WTC11 (cell line): ENCODE results near the gene PDGFRB.

ENCODE experiments used
- FOXP1 ChIP-seq: sonication (generic); formaldehyde crosslinking; IDR thresholded peaks from 2 replicates; pipeline ENCODE4 v1.8.0; 2022; ENCODE audit warnings: missing genetic modification reagents, mild to moderate bottlenecking, moderate library complexity, borderline replicate concordance
- NFYB ChIP-seq: sonication (generic); formaldehyde crosslinking; conservative IDR thresholded peaks from 2 replicates; pipeline ENCODE4 v1.8.0; 2022; ENCODE audit warnings: low read depth, missing genetic modification reagents
- SP1 ChIP-seq: sonication (generic); formaldehyde crosslinking; conservative IDR thresholded peaks from 2 replicates; pipeline ENCODE4 v1.8.1; 2022; ENCODE audit warnings: missing genetic modification reagents
- TCF7 ChIP-seq: sonication (generic); formaldehyde crosslinking; IDR thresholded peaks from 2 replicates; pipeline ENCODE4 v1.8.0; 2022; ENCODE audit warnings: mild to moderate bottlenecking, low read depth, missing genetic modification reagents, moderate library complexity
- TEAD4 ChIP-seq: sonication (generic); formaldehyde crosslinking; IDR thresholded peaks from 2 replicates; pipeline ENCODE4 v1.8.0; 2022; ENCODE audit warnings: mild to moderate bottlenecking, missing genetic modification reagents
- TP53 ChIP-seq: sonication (generic); formaldehyde crosslinking; IDR thresholded peaks from 2 replicates; pipeline ENCODE4 v1.8.1; 2023; ENCODE audit warnings: mild to moderate bottlenecking, missing genetic modification reagents
- ZNF121 ChIP-seq: sonication (generic); formaldehyde crosslinking; IDR thresholded peaks from 2 replicates; pipeline ENCODE4 v1.8.0; 2023; ENCODE audit warnings: missing genetic modification reagents
- ZNF232 ChIP-seq: sonication (generic); formaldehyde crosslinking; IDR thresholded peaks from 2 replicates; pipeline ENCODE4 v1.8.0; 2022; ENCODE audit warnings: mild to moderate bottlenecking, missing genetic modification reagents
- ZNF263 ChIP-seq: sonication (generic); formaldehyde crosslinking; IDR thresholded peaks from 2 replicates; pipeline ENCODE4 v1.8.1; 2022; ENCODE audit warnings: low read depth, mild to moderate bottlenecking, moderate library complexity, missing genetic modification reagents
- ZNF416 ChIP-seq: fragments of 250-450 bp; sonication (Bioruptor Pico); IDR thresholded peaks from 2 replicates; pipeline ENCODE4 v1.9.0; 2021; ENCODE audit warnings: mild to moderate bottlenecking, inconsistent platforms
- TF ChIP-seq, protein P1 (sequence below): fragments of 200-600 bp; IDR thresholded peaks from 2 replicates; pipeline ENCODE4 v1.8.0; 2022; ENCODE audit warnings: antibody characterized with exemption
- TF ChIP-seq, protein P2 (sequence below): sonication (generic); formaldehyde crosslinking; IDR thresholded peaks from 2 replicates; pipeline ENCODE4 v1.8.1; 2023; ENCODE audit warnings: mild to moderate bottlenecking, missing genetic modification reagents, moderate library complexity
- TF ChIP-seq, protein P3 (sequence below): sonication (generic); formaldehyde crosslinking; IDR thresholded peaks from 2 replicates; pipeline ENCODE4 v1.8.0; 2022; ENCODE audit warnings: missing genetic modification reagents

DNA sequence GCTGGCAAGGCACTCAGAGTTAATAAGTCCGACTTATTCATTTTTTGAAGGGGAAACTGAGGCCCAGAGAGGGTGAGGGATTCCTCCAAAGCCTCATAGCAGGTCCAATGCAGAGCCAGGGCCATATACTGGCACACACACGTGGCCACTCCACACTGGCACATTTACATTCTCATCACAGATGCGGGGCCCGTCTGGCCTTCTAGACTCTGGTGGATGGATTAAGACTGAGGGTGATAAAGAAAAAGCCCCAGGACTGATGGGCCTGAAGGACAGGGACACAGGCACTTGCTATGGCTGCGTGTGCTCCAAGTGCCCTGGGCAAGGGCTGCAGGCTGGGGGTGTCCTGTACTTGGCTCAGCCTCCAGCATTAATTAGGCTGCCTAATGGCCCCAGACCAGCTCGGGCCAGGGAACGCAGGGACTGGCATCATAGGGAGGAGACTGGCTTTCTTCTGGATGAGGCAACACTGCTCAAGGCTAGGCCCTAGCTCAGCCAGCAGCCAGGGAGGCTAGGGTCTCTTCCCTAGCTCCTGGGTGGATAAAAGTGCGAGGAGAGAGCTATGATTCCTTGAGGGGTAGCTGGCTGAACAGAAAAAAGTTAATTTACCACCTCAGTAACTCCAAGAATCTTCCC lies 40.8 kb downstream of the PDGFRB start:
- TF ChIP-seq, protein P1, sequence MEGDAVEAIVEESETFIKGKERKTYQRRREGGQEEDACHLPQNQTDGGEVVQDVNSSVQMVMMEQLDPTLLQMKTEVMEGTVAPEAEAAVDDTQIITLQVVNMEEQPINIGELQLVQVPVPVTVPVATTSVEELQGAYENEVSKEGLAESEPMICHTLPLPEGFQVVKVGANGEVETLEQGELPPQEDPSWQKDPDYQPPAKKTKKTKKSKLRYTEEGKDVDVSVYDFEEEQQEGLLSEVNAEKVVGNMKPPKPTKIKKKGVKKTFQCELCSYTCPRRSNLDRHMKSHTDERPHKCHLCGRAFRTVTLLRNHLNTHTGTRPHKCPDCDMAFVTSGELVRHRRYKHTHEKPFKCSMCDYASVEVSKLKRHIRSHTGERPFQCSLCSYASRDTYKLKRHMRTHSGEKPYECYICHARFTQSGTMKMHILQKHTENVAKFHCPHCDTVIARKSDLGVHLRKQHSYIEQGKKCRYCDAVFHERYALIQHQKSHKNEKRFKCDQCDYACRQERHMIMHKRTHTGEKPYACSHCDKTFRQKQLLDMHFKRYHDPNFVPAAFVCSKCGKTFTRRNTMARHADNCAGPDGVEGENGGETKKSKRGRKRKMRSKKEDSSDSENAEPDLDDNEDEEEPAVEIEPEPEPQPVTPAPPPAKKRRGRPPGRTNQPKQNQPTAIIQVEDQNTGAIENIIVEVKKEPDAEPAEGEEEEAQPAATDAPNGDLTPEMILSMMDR: no peak
- TF ChIP-seq ZNF263 (CRISPR knock-in tag): no peak
- TF ChIP-seq ZNF232: no peak
- TF ChIP-seq, protein P2, sequence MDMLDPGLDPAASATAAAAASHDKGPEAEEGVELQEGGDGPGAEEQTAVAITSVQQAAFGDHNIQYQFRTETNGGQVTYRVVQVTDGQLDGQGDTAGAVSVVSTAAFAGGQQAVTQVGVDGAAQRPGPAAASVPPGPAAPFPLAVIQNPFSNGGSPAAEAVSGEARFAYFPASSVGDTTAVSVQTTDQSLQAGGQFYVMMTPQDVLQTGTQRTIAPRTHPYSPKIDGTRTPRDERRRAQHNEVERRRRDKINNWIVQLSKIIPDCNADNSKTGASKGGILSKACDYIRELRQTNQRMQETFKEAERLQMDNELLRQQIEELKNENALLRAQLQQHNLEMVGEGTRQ (CRISPR knock-in tag): no peak
- TF ChIP-seq SP1: no peak
- no peak for TF ChIP-seq TEAD4 (CRISPR knock-in tag)
- no peak for TF ChIP-seq NFYB (CRISPR knock-in tag)
- no peak for TF ChIP-seq FOXP1 (CRISPR knock-in tag)
- no peak for TF ChIP-seq TCF7 (CRISPR knock-in tag)
- no peak for TF ChIP-seq ZNF121 (CRISPR knock-in tag)
- TF ChIP-seq, protein P3, sequence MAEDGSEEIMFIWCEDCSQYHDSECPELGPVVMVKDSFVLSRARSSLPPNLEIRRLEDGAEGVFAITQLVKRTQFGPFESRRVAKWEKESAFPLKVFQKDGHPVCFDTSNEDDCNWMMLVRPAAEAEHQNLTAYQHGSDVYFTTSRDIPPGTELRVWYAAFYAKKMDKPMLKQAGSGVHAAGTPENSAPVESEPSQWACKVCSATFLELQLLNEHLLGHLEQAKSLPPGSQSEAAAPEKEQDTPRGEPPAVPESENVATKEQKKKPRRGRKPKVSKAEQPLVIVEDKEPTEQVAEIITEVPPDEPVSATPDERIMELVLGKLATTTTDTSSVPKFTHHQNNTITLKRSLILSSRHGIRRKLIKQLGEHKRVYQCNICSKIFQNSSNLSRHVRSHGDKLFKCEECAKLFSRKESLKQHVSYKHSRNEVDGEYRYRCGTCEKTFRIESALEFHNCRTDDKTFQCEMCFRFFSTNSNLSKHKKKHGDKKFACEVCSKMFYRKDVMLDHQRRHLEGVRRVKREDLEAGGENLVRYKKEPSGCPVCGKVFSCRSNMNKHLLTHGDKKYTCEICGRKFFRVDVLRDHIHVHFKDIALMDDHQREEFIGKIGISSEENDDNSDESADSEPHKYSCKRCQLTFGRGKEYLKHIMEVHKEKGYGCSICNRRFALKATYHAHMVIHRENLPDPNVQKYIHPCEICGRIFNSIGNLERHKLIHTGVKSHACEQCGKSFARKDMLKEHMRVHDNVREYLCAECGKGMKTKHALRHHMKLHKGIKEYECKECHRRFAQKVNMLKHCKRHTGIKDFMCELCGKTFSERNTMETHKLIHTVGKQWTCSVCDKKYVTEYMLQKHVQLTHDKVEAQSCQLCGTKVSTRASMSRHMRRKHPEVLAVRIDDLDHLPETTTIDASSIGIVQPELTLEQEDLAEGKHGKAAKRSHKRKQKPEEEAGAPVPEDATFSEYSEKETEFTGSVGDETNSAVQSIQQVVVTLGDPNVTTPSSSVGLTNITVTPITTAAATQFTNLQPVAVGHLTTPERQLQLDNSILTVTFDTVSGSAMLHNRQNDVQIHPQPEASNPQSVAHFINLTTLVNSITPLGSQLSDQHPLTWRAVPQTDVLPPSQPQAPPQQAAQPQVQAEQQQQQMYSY: no peak
- no peak for TF ChIP-seq TP53 (CRISPR knock-in tag)
- TF ChIP-seq ZNF416 (CRISPR knock-in tag): no peak
